ENCODE results near the gene HSBP1L1.
A peak's percentile ranks its signal among the peaks of the same experiment; 100 is the strongest.

Gene HSBP1L1

DNA sequence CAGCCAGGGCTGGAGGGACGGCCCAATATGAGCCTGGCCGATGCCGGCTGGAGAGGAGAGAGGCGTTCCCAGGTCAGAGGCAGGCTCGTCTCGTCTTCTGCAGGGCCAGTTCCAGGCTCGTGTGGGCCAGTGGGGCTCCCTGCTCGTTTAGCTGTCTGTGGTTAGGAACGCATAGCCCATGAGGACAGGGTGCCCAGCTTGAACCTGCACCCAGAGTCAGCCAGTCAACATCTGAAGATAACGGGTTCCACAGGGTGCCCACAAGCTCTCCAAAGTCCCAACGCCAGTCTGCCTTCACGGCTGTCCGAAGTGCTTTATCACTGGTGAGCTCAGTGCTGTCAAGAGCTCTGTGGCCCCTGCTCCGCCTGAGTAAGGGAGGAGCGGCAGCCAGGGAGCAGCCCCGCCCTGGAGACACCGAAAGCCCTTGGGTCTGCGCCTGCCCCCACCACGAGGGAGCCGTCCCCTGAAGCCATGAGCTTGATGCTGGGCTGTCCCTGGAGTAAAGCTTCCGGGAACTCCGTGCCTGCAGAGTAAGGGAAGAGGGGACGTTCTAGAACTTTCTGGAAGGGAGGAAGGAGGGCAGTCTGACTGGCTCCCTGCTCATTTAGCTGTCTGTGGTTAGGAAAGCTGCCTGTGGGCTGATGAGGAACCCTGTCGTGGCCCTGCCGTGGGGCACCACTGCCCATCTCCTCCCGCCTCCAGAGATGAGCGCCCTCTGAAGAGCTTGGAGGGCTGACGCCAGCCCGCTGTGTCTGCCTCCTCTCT is 2.7 kb upstream of the HSBP1L1 start:
- DNase-seq, result no peak

DNA sequence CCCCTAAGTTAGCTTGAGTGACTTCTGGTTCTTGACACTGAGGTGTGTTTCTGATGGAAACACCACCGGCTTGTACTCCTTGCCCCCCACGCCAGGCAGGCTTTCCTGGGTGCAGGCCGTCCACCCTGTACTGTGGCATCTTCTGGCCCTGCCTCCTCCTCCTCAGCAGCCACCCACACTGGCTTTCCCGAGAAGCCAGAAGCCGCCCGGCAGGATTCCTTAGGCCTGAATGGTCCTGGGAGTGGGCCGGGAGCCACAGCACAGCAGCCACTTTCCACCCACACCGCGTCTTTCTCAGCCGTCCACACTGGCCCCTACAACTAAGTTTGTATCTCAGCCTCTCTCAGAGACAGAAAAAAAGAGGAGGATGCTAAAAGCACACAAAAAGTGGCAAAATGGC is 2.1 kb upstream of the HSBP1L1 start:
- DNase-seq, result no peak

DNA sequence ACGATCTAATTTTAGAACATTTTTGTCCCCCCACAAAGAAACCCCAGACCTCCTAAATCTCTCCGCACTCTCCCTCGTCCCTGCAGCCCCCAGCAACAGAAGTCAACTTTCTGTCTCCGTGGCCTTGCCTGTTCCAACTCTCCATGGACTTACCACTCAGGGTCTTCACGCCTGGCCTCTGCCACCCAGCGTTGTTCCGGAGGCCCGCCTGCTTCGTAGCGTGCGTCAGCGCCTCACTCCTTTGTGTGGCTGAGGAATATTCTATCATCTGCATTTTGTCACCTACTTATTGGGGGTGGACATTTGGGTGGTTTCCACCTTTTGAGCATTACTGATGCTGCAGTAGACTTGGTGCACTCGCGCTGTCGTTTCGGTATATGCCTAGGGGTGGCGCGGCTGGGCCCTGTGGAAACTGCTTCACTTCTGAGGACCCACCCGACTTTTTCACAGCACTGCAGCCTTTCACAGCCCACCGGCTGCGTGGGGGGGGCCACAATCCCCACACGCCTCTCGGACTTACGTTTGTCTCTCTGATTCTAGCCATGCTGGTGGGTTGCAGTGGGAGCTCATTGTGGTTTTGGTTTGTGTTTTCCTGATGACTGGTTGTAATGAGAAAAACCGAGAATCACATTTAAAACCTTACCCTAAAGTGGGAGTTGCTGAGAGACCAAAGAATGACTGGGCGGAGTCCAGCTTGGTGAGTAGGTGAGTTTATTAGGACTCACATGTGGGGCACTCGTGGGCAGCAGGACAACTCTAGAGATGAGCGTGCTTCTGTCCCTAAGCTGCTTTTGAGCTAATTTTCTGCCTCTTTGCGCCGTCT is 1.4 kb upstream of the HSBP1L1 start:
- no peak for DNase-seq

DNA sequence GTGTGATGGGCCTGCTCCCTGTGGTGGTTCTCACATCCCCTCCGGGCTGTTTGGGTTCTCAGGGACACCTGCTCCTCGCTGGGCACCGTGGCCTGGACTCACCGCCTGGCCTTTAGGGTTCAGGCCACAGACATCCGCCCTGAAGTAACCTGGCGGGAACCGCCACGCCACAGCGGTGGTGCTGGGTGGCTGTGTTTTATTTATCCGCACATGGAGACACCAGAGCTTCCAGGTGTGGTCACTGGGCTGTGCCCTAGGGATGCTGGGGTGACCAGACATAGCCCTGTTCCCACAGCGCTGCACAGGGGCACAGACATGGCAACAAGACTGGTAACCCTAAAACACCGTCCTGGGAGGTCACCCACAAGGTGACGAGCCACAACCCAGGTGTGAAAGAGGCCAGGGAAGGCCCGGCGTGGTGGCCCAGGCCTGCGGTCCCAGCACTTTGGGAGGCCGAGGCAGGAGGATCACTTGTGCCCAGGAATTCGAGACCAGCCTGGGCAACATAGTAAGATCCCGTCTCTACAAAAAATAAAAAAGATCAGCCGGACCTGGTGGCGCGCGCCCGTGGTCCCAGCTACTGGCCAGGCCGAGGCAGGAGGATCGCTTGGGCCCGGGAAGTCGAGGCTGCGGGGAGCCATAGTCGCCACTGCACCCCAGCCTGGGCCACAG is 649 bp upstream of the HSBP1L1 start:
- no peak for DNase-seq

DNA sequence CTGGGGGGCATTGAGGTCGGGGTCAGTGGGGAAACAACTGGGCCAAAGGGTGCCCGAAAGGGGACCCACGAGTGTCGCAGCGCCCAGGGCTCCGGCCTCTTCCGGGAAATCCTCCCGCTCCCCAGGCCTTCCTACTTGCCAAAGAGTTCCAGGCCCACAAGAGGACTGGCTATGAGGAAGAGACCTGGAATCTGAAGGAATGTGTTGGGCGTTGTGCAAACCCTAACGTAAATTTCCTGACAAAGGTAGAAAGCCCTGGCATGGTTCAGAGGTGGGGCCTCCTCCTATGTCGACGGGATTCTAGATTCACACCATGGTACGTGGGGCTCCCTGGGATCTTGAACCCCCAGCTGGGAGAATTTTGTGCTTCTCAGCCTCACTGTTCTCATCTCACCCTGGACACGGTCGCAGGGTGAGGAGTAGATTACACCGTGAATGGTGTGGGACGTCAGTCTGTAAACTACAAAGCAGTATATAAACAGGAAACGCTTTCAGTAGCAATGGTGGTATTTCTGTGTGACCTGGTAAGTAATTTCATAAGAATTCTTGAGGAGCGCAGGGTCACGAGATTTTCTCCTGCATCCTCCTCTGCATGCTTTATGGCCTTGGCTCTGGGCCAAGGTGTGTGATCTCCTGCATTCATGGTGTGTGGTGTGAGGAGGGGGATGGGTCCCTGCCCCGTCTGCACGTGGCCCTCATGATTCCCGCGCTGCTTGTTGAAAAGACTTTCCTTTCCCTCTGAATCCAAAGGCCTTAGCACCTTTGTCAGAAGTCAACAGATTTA is 868 bp downstream of the HSBP1L1 start:
- DNase-seq, result peak in 3 of 14 donors; percentile 24 to 57 (median 42)

DNA sequence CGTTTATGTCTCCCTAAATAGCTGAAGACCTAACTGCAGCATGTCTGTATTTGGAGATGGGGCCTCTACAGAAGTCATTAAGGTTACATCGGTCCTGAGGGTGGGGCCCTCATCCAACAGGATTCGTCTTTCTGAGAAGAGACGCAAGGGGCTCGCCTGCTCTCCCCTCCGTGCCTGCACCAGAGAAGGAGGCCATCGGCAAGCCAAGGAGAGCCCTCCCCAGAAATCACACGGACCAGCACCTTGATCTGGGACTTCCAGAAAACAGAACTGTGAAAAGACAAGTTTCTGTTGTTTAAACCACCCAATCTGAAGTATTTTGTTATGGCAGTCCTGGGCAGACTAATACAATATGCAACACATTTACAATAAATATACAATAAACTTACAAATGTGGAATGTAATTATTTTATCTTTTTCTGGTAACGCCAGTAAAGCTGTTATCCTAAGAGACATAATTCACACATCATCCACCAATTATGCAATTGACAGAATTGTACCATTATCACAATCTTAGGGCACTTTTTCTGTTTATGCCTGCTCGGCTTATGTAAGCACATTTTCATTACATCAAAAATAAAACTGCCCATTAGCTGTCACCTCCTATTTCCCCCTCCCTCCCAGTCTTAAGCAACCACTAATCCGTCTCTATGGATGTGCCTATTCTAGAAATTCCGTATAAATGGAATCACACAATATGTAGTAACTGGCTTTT is 6.1 kb downstream of the HSBP1L1 start:
- DNase-seq, result no peak

DNA sequence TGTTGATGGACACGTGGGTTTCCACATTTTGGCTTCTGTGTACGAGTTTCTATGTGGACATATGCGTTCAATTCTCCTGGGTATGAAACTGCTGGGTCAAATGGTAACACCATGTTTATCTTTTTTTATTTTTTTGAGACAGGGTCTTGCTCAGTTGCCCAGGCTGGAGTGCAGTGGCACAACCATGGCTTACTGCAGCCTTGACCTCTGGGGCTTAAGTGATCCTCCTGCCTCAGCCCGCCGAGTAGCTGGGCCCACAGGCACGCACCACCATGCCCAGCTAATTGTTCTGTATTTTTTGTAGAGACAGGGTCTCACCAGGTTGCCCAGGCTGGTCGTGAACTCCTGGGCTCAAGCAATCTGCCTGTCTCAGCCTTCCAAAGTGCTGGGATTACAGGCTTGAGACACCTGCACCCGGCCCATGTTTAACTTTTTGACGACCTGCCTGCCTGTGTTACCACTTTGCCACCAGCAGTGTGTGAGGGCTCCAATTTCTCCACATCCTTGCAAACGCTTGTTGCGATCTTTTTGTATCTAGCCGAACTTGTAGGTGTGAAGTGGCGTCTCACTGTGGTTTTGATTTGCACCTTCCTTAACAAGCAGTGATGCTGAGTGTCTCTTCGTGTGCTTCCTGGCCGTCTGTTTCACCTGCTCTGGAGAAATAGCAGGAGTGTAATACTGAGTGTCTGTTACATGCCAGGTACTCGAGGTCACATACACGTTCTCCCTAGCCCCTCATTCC is 6.9 kb downstream of the HSBP1L1 start:
- no peak for DNase-seq

DNA sequence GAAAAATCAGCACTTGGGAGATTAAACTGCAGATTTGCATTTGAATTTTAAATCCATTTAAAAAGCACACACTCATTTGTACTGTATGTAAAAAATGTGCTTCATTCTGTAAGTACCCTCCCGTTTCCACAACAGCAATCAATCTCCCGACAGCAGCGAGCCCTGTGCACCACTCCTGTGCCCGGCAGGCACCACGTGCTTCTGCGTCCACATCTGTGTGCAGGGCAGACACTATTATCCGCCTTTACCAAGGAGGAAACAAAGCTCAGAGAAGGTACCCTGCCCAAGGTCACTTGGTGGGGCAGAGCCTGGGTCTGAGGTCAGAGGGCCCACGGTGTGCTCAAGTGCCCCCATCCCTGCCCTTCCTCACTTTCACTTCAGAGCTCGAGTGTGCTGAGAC is 7.5 kb downstream of the HSBP1L1 start:
- DNase-seq, result no peak

DNA sequence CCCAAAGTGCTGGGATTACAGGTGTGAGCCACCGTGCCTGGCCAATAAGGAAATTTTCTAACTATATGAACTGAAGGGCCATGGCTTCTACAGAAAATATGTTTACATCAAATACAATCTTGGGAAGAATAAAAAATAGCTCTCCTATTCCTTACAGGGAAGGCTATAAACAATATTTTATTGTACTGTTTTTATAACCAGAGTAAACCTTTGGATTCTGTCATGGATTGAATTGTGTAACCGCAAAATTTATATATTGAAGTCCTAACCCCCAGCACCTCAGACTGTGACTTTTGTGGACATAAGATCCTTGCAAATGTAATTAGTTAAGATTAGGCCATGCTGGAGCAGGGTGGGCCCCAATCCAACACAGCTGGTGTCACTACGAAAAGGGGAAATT is 8.3 kb downstream of the HSBP1L1 start:
- no peak for DNase-seq

DNA sequence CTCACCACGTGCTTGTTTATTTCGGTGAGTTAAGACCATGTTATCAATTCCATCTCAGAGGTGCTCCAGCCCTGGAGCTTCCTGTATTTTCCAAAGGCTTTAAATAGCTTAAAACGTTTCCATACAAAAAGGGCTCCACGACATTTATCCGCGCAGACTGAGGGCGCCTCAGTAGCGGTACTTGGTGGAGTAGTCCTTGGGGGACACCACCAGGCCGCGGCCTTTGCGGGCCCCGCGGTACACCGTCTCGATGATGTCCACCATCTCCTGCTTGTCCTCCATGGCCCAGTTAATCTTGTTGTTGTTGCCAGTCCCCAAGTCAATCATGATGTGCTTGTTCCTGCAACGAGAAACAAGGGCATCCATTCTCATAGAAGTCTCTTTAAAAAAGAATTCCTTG is 9.1 kb downstream of the HSBP1L1 start:
- DNase-seq, result no peak

DNA sequence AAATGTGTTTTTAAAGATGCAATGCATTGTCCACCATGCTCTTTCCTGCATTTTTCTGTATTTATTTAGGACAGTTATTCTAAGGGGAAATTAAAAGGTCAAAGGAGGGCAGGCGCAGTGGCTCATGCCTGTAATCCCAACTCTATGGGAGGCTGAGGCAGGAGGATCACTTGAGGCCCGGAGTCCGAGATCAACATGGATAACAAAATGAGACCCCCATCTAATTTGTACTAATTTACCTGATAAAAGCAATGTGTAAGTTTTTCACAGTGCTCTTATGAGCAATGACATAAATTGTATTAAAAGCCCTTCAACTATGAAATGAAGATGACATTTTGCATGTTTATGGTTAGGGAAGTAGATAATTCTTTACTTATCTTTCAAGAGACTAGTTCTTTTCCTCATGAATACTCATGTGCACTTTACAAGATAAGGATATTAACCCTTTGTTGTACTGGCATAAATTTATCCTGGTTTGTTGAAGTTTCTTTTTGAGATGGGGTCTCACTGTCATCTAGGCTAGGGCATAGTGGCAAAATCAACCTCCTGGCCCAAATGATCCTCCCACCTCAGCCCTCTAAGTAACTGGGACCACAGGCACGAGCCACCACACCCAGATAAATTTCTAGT is 9.7 kb downstream of the HSBP1L1 start:
- no peak for DNase-seq

DNA sequence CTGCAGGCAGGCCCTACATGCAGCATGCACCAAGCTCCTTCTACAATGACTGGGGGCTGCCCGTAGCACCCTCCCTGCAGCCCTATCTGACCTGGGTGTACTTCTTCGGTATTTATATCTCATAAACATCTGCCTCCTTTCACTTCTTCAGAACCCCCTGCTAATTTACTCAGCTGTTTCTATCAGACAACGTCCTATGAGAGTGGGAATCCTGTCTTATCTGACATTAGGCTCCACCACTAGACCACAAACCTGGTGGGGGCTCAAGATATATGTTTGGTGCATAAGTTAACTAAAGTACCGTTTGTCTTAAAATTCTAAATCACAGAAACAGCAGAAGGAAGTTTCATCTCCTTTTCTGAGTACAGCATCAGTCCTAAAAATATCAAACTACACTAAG is 10.6 kb downstream of the HSBP1L1 start:
- no peak for DNase-seq

DNA sequence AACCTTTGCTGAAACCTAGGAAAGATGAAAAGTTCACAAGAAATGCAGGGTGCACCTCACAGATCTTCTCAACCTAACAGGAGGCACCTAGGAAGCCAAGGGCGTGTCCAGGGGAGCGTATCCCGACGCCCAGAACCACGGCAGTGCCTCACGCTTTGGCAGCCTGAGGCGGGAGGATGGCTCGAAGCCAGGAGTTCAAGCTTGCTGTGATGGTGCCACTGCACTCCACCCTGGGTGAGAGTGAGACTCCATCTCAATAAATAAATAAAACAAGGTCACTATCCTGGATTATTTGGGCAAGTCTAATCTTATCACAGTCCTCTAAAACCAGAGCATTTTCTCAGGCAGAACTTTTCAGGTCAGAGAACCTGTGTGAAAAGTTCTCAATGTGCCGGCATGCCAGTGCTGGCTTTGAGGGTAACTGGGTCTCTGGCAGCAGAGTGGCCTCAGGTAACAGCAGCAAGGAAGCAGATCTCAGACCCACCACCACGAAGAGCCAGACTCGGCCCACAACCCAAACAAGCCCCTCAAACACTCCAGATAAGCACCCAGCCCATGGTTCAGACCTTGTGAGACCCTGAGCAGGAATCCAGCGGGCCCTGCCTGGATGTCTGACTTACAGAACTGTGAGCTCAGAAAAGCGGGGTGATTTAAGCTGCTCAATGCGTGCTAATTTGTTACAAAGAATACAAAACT is 11.7 kb downstream of the HSBP1L1 start:
- DNase-seq, result no peak

DNA sequence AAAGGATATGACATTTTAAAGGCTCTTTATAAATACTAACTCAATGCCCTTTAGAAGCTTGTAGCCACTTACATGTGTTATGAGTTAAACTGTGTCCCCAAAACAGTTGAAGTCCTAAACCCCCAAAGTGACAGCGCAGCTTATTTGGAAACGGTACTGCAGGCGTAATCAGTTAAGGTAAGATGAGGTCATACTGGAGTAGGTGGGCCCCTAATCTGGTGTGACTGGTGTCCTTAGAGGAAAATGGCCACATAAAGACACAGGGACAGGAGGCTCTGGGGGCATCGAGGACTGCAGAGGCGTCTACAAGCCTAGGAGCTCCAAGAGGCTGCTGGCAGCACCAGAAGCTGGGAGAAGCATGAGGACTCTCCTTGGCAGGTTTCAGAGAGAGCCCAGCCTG is 15.4 kb downstream of the HSBP1L1 start:
- DNase-seq, result no peak

DNA sequence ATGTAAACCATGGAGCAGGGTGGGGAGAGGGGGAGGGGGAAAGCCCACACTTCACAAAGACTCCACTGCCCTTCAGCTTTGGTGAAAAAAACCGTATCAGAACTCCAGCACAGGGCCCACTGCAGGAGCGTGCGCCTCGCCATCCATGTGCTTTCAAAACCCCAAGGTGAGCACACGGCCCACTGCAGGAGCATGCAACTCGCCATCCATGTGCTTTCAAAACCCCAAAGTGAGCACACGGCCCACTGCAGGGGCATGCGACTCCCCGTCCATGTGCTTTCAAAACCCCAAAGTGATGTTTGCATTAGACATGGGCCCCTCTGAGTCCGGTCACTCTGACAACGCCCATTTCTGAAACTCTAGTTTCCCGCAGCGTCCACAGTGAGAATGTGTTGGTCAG is 16.1 kb downstream of the HSBP1L1 start:
- no peak for DNase-seq

DNA sequence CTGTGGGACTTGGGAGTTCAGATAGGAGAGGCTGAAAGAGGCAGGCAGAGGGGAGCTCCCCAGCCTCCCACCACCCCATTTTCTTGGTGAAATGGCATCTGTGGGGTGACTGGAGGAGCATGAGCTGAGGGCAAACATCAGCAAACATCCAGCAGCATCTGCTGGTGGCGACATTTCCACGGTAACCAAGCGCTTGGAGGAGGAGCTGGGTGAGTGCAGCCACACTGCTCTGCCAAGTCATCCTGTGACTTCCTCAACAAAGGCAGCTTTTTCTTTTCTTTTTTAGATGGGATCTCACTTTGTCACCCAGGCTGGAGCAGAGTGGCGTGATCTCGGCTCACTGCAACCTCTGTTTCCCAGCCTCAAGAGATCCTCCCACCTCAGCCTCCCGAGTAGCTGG is 18.3 kb downstream of the HSBP1L1 start:
- peak in 9 of 14 donors; percentile 21 to 67 (median 30) for DNase-seq

DNA sequence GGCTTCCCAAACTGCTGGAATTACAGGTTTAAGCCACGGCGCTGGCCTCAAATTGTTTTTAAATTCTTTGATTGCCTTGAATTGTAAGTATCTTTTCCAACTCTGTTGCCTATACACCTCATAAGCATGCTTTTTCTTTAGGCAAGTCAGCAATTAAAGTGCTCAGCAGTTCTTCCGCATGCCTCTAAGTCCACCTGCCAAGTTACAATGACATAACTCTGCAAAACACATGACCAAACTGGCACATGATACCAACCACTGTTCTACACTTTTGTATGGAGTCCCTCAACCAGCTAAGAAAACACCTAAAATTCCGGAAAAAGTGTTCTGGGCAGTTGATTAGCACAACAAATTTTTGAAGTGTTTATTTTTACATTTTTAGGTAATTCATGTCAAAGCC is 18.8 kb downstream of the HSBP1L1 start:
- no peak for DNase-seq

DNA sequence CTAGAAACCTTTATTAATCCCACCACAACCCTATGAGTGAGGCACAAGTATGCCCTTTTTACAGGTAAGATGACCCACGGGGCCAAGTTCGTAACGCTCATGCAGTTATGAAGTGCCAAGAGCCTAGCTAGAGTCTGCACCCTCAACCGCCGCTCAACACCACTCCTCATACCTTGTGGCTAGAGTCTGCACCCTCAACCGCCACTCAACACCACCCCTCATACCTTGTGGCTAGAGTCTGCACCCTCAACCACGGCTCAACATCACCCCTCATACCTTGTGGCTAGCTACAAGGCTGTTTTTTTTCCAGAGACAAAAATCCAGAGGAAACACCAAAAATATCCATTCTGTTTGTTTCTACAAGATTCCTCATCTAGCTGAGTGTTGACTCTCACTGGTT is 19.4 kb downstream of the HSBP1L1 start:
- no peak for DNase-seq

DNA sequence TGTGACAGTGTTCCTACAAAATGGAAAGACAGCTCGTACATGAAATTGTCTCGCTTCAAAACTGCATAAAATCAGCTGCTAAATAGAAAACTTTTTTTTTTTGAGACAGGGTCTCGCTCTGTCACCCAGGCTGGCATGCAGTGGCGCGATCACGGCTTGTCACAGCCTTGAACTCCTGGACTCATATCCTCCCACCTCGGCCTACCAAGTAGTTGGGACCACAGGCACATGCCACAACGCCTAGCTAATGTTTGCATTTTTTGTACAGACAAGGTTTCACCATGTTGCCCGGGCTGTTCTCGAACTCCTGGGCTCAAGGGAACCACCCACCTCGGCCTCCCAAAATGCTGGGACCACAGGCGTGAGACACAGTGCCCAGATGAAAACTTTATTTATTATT is 20.7 kb downstream of the HSBP1L1 start:
- DNase-seq, result no peak

DNA sequence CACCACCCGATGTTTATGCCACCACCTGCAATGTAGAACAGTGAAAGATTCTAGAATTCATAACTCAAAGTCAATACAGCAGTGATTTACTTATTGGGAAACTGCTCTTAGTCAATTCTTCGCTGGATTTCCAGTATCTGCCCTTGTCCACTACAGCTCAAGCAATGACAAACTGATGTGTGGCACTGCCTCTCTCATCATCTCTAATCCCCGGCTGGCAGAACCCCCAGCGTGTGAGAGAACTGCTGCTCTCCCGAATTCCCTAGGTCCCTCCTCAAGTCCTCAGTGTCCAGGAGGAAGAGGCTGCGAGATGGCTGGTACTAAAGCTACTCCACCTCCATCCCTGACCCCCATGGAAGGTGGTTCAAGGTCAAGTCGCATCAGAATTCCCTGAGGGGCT is 22.3 kb downstream of the HSBP1L1 start:
- DNase-seq, result peak in 1 of 14 donors; percentile 13
